Ramos (cell line): ENCODE data around the gene CHDH.

Experiments used
- in situ Hi-C: fragments of 300-500 bp; cut with MboI; formaldehyde crosslinking; loops from one replicate; pipeline ENCODE4 v1.14.3; 2022; ENCODE audit warnings: low sequenced_read_pairs; ENCODE audit not compliant: unreplicated experiment

CHDH gene

GRCh38 chr3:53768478-53769459 is 77.5 kb downstream of the CHDH start:
- in situ Hi-C loops: no loop called here

DNA sequence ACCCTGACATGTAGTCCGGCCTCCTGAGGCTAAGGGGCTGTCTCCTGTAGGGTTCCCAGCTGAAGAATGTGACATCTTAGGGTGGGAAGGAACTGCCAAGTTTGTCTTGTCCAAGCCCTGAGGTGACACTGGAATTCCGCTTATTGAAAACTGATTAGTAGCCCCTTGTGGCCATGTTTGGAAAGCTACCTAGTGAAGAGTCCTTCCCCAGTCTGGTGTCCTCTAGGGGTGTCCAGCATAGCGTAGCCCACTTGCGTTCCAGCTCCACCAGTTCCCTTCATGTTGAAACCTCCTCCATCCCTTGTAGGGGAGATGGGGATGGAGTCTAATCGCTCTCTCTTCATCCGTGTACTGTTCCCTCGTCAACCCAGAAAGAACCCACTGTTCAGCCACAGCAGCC is 79.5 kb downstream of the CHDH start:
- in situ Hi-C loops: no loop called here

DNA sequence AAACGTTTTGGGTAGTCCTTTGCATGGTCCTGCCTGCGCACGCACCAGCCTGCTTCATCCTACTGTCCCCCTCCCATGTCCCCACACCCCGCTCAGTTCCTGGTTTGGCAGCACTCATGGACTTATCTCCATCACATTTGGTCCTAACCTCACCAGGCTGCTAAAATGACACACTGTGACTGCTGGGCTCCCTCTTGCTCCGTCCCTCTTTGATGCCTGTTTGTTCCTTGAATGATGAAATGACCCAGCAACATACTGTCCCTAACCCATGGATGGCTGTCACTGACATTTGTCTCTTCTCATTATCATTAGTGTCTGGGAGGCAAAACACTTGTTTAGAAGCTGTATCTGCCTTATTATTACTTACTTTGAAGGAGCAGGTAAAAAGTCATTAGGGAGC is 80.5 kb downstream of the CHDH start:
- in situ Hi-C loops: no loop called here

- in situ Hi-C loops: no loop called here
Observed at GRCh38 chr3:53764026-53764775, 82.0 kb downstream of the CHDH start.

GRCh38 chr3:53763353-53763752 is 82.9 kb downstream of the CHDH start:
- in situ Hi-C loops: no loop called here
